ENCODE measurements around the gene SPDYA. TPM values are rescaled to one million over a fixed set of nuclear protein-coding genes. Genes with fewer than 3 reads are reported as not detected.

Gene SPDYA
- total and polyA plus RNA-seq, 2 of the 4 experiments (the other 2 are of a cell fraction) = not detected

- Histone ChIP-seq H3K4ac (ENCODE audit: low read depth, low read length) (no peak overlapping the region), H4K91ac (ENCODE audit: insufficient read depth, low read depth, low read length) (no peak overlapping the region)
Observed at GRCh38 chr2:28855977-28856376, 45.3 kb downstream of the SPDYA start.

More at GRCh38 chr2:28855977-28856376, 45.3 kb downstream of the SPDYA start:
- no peak overlapping the region for H2BK120ac ChIP-seq (ENCODE audit: low read depth, low read length)
- ATAC-seq (ENCODE audit: low read depth) = no peak
- no peak overlapping the region for H3K23ac ChIP-seq (ENCODE audit: low read depth, low read length)
- H3K27ac ChIP-seq (ENCODE audit: insufficient read depth, low read length) = no peak overlapping the region
- no peak overlapping the region for H3K4me2 ChIP-seq (ENCODE audit: low read depth, low read length)
- no peaks in the 10 kb centered on the region for H3K9me3 ChIP-seq (ENCODE audit: control insufficient read depth, insufficient read depth, low read length)
- intact Hi-C loops (cut with micrococcal nuclease) = no loop called here
- H4K8ac ChIP-seq (ENCODE audit: low read depth in 2 of 2, low read length in 2 of 2) = no peak overlapping the region
- H3K56ac ChIP-seq (ENCODE audit: extremely low read depth, insufficient read depth, low read length) = no peak overlapping the region
- no peak overlapping the region for H2BK20ac ChIP-seq (ENCODE audit: low read depth, low read length)
- H2BK15ac ChIP-seq (ENCODE audit: low read depth, low read length) = no peak overlapping the region
- H3K14ac ChIP-seq (replicated peaks; ENCODE audit: low read depth, low read length) = no peak overlapping the region
- TF ChIP-seq CEBPB (IDR thresholded peaks at IDR 0.05; ENCODE audit: low read depth, low read length) (no peak), RCOR1 (IDR thresholded peaks at IDR 0.05; ENCODE audit: insufficient replicate concordance, low read length) (no peak), MAZ (IDR thresholded peaks at IDR 0.05; ENCODE audit: borderline replicate concordance, low read depth, low read length) (no peak), SMC3 (IDR thresholded peaks at IDR 0.05; ENCODE audit: low read depth, low read length) (no peak), USF2 (IDR thresholded peaks at IDR 0.05; ENCODE audit: low read depth, low read length) (no peak), MXI1 (IDR thresholded peaks at IDR 0.05; ENCODE audit: borderline replicate concordance, low read depth, low read length) (no peak), BHLHE40 (IDR thresholded peaks at IDR 0.05; ENCODE audit: low read depth, low read length) (no peak), POLR2A (IDR thresholded peaks at IDR 0.05; ENCODE audit: low read depth, low read length) (no peak), RAD21 (IDR thresholded peaks at IDR 0.05; ENCODE audit: low read length) (no peak), RFX5 (IDR thresholded peaks at IDR 0.05; ENCODE audit: low read depth, low read length) (no peak), MAFK (IDR thresholded peaks at IDR 0.05; ENCODE audit: low read depth, low read length) (no peak), FOS (IDR thresholded peaks at IDR 0.05; ENCODE audit: low read depth, low read length) (no peak), NFE2L2 (IDR thresholded peaks at IDR 0.05; ENCODE audit: low read depth, low read length) (no peak), CTCF (conservative IDR thresholded peaks at IDR 0.05; ENCODE audit: low read depth, low read length) (no peak), CHD1 (IDR thresholded peaks at IDR 0.05; ENCODE audit: low read depth, low read length) (no peak), ELK1 (IDR thresholded peaks at IDR 0.05; ENCODE audit: borderline replicate concordance, low read depth, low read length) (no peak)
- no peak overlapping the region for H3K9ac ChIP-seq (ENCODE audit: low read depth, low read length)
- no peak for DNase-seq
- H3K4me1 ChIP-seq (ENCODE audit: control insufficient read depth, insufficient read depth, low read length) = peaks cover 2% of the 10 kb centered on the region; the same call in 1 of the 2 replicates
- no peak overlapping the region for H2AK5ac ChIP-seq (ENCODE audit: low read depth, low read length)
- no peak overlapping the region for H2AK9ac ChIP-seq (replicated peaks; ENCODE audit: low read depth, low read length, poor library complexity)
- no peak overlapping the region for H3K4me3 ChIP-seq (ENCODE audit: insufficient read depth, low read depth, low read length)
- H2AFZ ChIP-seq (replicated peaks; ENCODE audit: low read length, poor library complexity) = no peak overlapping the region
- H3K27me3 ChIP-seq (ENCODE audit: control insufficient read depth, insufficient read depth, low read length) = no peaks in the 10 kb centered on the region
- no TSS peak for BruUV-seq (replicated peaks)
- peaks cover under 1% of the 10 kb centered on the region for H3K36me3 ChIP-seq (ENCODE audit: control insufficient read depth, insufficient read depth, low read length)
- no peak overlapping the region for H3K18ac ChIP-seq (ENCODE audit: low read depth, low read length)
- H2BK5ac ChIP-seq (ENCODE audit: low read depth, low read length, poor library complexity, severe bottlenecking) = no peak overlapping the region
- CTCF ChIA-PET = no interaction called here
- in situ Hi-C loops (cut with MboI; ENCODE audit: low sequenced_read_pairs) = no loop called here
- dilution Hi-C loops (cut with HindIII; ENCODE audit: low sequenced_read_pairs, unreplicated experiment) = no loop called here
- no peaks in the 10 kb centered on the region for H3K9me1 ChIP-seq (ENCODE audit: insufficient read depth, low read length)
- H4K5ac ChIP-seq (ENCODE audit: low read depth, low read length) = no peak overlapping the region
- POLR2A ChIA-PET (ENCODE audit: unreplicated experiment) = no interaction called here
- H3K79me1 ChIP-seq (ENCODE audit: low read depth in 1 of 2, low read length in 2 of 2) = peaks cover 5 to 9% of the 10 kb centered on the region in 2 experiments; a peak in 1 of 4 replicates
- H4K20me1 ChIP-seq (ENCODE audit: insufficient read depth, low read length) = no peaks in the 10 kb centered on the region
